NCI-H2171 (cell line): ENCODE data around the gene RPS18.
"Not testable (repeated sequence)": the region's sequence is repeated elsewhere in the genome, so short reads cannot be mapped to it uniquely, and the experiment has no call there.

Source experiments
- DNase-seq: peaks from one replicate; lab custom pipeline; 2025; lab: John Stamatoyannopoulos, UW

Gene RPS18

GRCh38 chr6:33272275-33273128 is 627 bp downstream of the RPS18 start:
- no peak for DNase-seq

GRCh38 chr6:33273129-33273923 is 1.5 kb downstream of the RPS18 start:
- no peak for DNase-seq

GRCh38 chr6:33273924-33274902 is 2.3 kb downstream of the RPS18 start:
- DNase-seq: no peak

GRCh38 chr6:33275795-33276580 is 4.1 kb downstream of the RPS18 start:
- not testable (repeated sequence) for DNase-seq

- DNase-seq: no peak
Observed at GRCh38 chr6:33276581-33276863, 4.6 kb downstream of the RPS18 start.

- no peak for DNase-seq
Observed at GRCh38 chr6:33276864-33277662, 5.2 kb downstream of the RPS18 start, which contains the start of gene B3GALT4. Gene B3GALT4, plus strand, starts transcription at chr6:33277123. Its CDS starts 297 bp downstream, at chr6:33277420.

GRCh38 chr6:33277663-33278391 is 6.0 kb downstream of the RPS18 start:
- DNase-seq: no peak

GRCh38 chr6:33278392-33278741 is 6.5 kb downstream of the RPS18 start:
- no peak for DNase-seq

GRCh38 chr6:33278810-33279209 is 6.9 kb downstream of the RPS18 start:
- no peak for DNase-seq

- no peak for DNase-seq
Observed at GRCh38 chr6:33279257-33279695, 7.4 kb downstream of the RPS18 start.

GRCh38 chr6:33279971-33280511 is 8.2 kb downstream of the RPS18 start:
- DNase-seq: peak; percentile 65

- DNase-seq: no peak
Observed at GRCh38 chr6:33280539-33280938, 8.7 kb downstream of the RPS18 start.

GRCh38 chr6:33285214-33285613 is 13.3 kb downstream of the RPS18 start:
- not testable (repeated sequence) for DNase-seq

- DNase-seq: no peak
Observed at GRCh38 chr6:33286946-33287914, 15.4 kb downstream of the RPS18 start.

GRCh38 chr6:33288141-33288920 is 16.5 kb downstream of the RPS18 start:
- no peak for DNase-seq

- DNase-seq: peak; percentile 78
Observed at GRCh38 chr6:33288921-33289783, 17.3 kb downstream of the RPS18 start, which contains the start of the genes PFDN6 and WDR46. Gene PFDN6, plus strand, starts transcription at chr6:33289601. Its CDS starts 256 bp downstream, at chr6:33289857. Gene WDR46, minus strand, starts transcription at chr6:33289239. Its CDS starts 69 bp downstream, at chr6:33289170.
